CD4-positive, CD25-positive, alpha-beta regulatory T cell (primary cell): Measurements from ENCODE around the gene SERPING1. TPM values are rescaled to one million over a fixed set of nuclear protein-coding genes. Genes with fewer than 3 reads are reported as not detected.
A peak's percentile ranks its signal among the peaks of the same experiment; 100 is the strongest.

Experiments
- ATAC-seq, 2 donors: fragments of 150-1000 bp; cut with Tn5 transposase; one replicate each; pipeline ENCODE4 v1.10.0; 2021; ENCODE audit warnings: low read depth in 2 of 2, moderate number of reproducible peaks in 2 of 2, moderate library complexity in 1 of 2
- DNase-seq, 3 donors: peaks; one replicate each; pipeline versions ENCODE4 v3.0.0 to v3.0.0-alpha.2; 2012 to 2022; ENCODE audit warnings: mixed read lengths in 1 of 3
- H3K27ac ChIP-seq: one replicate; pipeline ENCODE4 v1.7.0; 2013; ENCODE audit warnings: mild to moderate bottlenecking, low read length; ENCODE audit not compliant: insufficient read depth, poor library complexity, severe bottlenecking
- H3K27me3 ChIP-seq: one replicate; pipeline ENCODE4 v1.7.0; 2013; ENCODE audit warnings: low read length; ENCODE audit not compliant: control insufficient read depth, insufficient read depth
- H3K36me3 ChIP-seq: one replicate; pipeline ENCODE4 v1.7.0; 2013; ENCODE audit warnings: mild to moderate bottlenecking, low read length, moderate library complexity; ENCODE audit not compliant: control insufficient read depth, insufficient read depth
- H3K4me1 ChIP-seq: 2 replicates; pipeline ENCODE4 v1.7.0; 2013; ENCODE audit warnings: mild to moderate bottlenecking, low read length; ENCODE audit not compliant: insufficient read depth, control insufficient read depth, poor library complexity, severe bottlenecking
- H3K4me3 ChIP-seq: one replicate; pipeline ENCODE4 v1.7.0; 2013; ENCODE audit warnings: low read depth, mild to moderate bottlenecking, low read length, moderate library complexity
- H3K9me3 ChIP-seq, 2 experiments: 1 replicate in 1 of 2; 2 replicates in 1 of 2; pipeline ENCODE4 v1.7.0; 2013; ENCODE audit warnings: low read length in 2 of 2, mild to moderate bottlenecking in 1 of 2, moderate library complexity in 1 of 2; ENCODE audit not compliant: control insufficient read depth in 2 of 2
- H3K27ac Mint-ChIP-seq, 3 donors: one replicate each; pipeline ENCODE4 v1.8.0; 2020 to 2022; ENCODE audit warnings: mild to moderate bottlenecking in 3 of 3, mixed read lengths in 3 of 3, moderate library complexity in 2 of 3
- H3K27me3 Mint-ChIP-seq: one replicate; pipeline ENCODE4 v1.8.0; 2022; ENCODE audit warnings: mild to moderate bottlenecking, mixed read lengths
- H3K36me3 Mint-ChIP-seq: one replicate; pipeline ENCODE4 v1.8.0; 2020; ENCODE audit warnings: mixed read lengths
- H3K4me1 Mint-ChIP-seq, 4 donors: one replicate each; pipeline ENCODE4 v1.8.0; 2020 to 2022; ENCODE audit warnings: mixed read lengths in 4 of 4, mild to moderate bottlenecking in 1 of 4
- H3K4me3 Mint-ChIP-seq, 4 donors: one replicate each; pipeline ENCODE4 v1.8.0; 2020 to 2022; ENCODE audit warnings: mild to moderate bottlenecking in 4 of 4, mixed read lengths in 4 of 4, moderate library complexity in 3 of 4
- H3K9me3 Mint-ChIP-seq, 7 donors: one replicate each; pipeline ENCODE4 v1.8.0; 2020 to 2022; ENCODE audit warnings: mixed read lengths in 7 of 7, mild to moderate bottlenecking in 3 of 7, moderate library complexity in 2 of 7
- polyA plus RNA-seq, 4 donors: library from polyadenylated mRNA; unstranded; fragments of 300-500 nt; fragmentation: Illumina TruSeq; gene quantifications; one replicate each; pipeline ENCODE4 v1.2.3, GENCODE V29; 2021
- total RNA-seq: library from RNA; stranded (reverse); gene quantifications from one replicate; pipeline ENCODE4 v1.2.3, GENCODE V29; 2022

SERPING1 gene
- total RNA-seq (1.1 TPM), polyA plus RNA-seq (not detected)

GRCh38 chr11:57597461-57597915 is at the start of gene SERPING1:
Gene SERPING1, plus strand, starts transcription at chr11:57597685. Its CDS starts 586 bp downstream, at chr11:57598271.
- Mint-ChIP-seq H3K27ac (no peak within 1 kb of the TSS), H3K36me3 (no peaks in the 10 kb centered on the region), H3K9me3 (peaks cover 0 to 7% (median 0%) of the 10 kb centered on the region in 7 donors), H3K4me3 (peak within 1 kb of the TSS in 1 of 4 donors; percentile 41), H3K27me3 (peaks cover 38% of the 10 kb centered on the region), H3K4me1 (no peaks in the 10 kb centered on the region)
- ATAC-seq (no peak), DNase-seq (no peak)
- H3K36me3 ChIP-seq: no peaks in the 10 kb centered on the region
- no peaks in the 10 kb centered on the region for H3K9me3 ChIP-seq
- H3K27ac ChIP-seq: no peak within 1 kb of the TSS
- peaks cover 17% of the 10 kb centered on the region for H3K27me3 ChIP-seq
- no peaks in the 10 kb centered on the region for H3K4me1 ChIP-seq
- no peak within 1 kb of the TSS for H3K4me3 ChIP-seq

GRCh38 chr11:57547854-57548377 is 49.6 kb upstream of the SERPING1 start:
- H3K27ac Mint-ChIP-seq: peak overlapping the region; percentile 44 to 59 (median 57)
- Histone ChIP-seq H3K9me3 (no peaks in the 10 kb centered on the region), H3K27me3 (no peaks in the 10 kb centered on the region), H3K36me3 (peaks cover 39% of the 10 kb centered on the region), H3K4me3 (no peak overlapping the region), H3K4me1 (no peaks in the 10 kb centered on the region), H3K27ac (no peak overlapping the region)
- no peaks in the 10 kb centered on the region for H3K27me3 Mint-ChIP-seq
- H3K9me3 Mint-ChIP-seq: no peaks in the 10 kb centered on the region
- H3K36me3 Mint-ChIP-seq: peaks cover 25% of the 10 kb centered on the region
- ATAC-seq: peak; percentile 19 to 47
- peaks cover 0 to 5% (median under 1%) of the 10 kb centered on the region in 4 donors for H3K4me1 Mint-ChIP-seq
- no peak for DNase-seq
- no peak overlapping the region for H3K4me3 Mint-ChIP-seq

- H3K4me1 ChIP-seq: no peaks in the 10 kb centered on the region
- no peak for DNase-seq
- peaks cover 59% of the 10 kb centered on the region for H3K36me3 ChIP-seq
- no peaks in the 10 kb centered on the region for H3K27me3 Mint-ChIP-seq
- no peaks in the 10 kb centered on the region for H3K27me3 ChIP-seq
- no peaks in the 10 kb centered on the region for H3K9me3 Mint-ChIP-seq
- H3K27ac ChIP-seq: no peak overlapping the region
- H3K4me1 Mint-ChIP-seq: peaks cover 0 to 5% (median 1%) of the 10 kb centered on the region in 4 donors
- peaks cover 26% of the 10 kb centered on the region for H3K36me3 Mint-ChIP-seq
- no peak for ATAC-seq
- H3K4me3 Mint-ChIP-seq: no peak overlapping the region
- H3K4me3 ChIP-seq: no peak overlapping the region
- no peak overlapping the region for H3K27ac Mint-ChIP-seq
- no peaks in the 10 kb centered on the region for H3K9me3 ChIP-seq
Observed at GRCh38 chr11:57549983-57550382, 47.5 kb upstream of the SERPING1 start.

- Mint-ChIP-seq H3K27ac (peak overlapping the region in 2 of 3 donors; percentile 31 to 60), H3K4me3 (no peak overlapping the region), H3K4me1 (peaks cover 0 to 7% (median 3%) of the 10 kb centered on the region in 4 donors), H3K27me3 (no peaks in the 10 kb centered on the region), H3K9me3 (no peaks in the 10 kb centered on the region), H3K36me3 (peaks cover 31% of the 10 kb centered on the region)
- no peak for DNase-seq
- Histone ChIP-seq H3K27me3 (no peaks in the 10 kb centered on the region), H3K36me3 (peaks cover 77% of the 10 kb centered on the region), H3K4me1 (no peaks in the 10 kb centered on the region), H3K27ac (no peak overlapping the region), H3K9me3 (no peaks in the 10 kb centered on the region), H3K4me3 (no peak overlapping the region)
- ATAC-seq: no peak
Observed at GRCh38 chr11:57551941-57552340, 45.5 kb upstream of the SERPING1 start.

- no peaks in the 10 kb centered on the region for H3K9me3 Mint-ChIP-seq
- Histone ChIP-seq H3K9me3 (no peaks in the 10 kb centered on the region), H3K4me3 (no peak overlapping the region), H3K27ac (no peak overlapping the region), H3K27me3 (no peaks in the 10 kb centered on the region), H3K36me3 (peaks cover 82% of the 10 kb centered on the region), H3K4me1 (no peaks in the 10 kb centered on the region)
- ATAC-seq (no peak), DNase-seq (no peak)
- H3K36me3 Mint-ChIP-seq: peaks cover 31% of the 10 kb centered on the region
- peak overlapping the region in 2 of 3 donors; percentile 60 to 63 for H3K27ac Mint-ChIP-seq
- peaks cover 0 to 7% (median 3%) of the 10 kb centered on the region in 4 donors for H3K4me1 Mint-ChIP-seq
- H3K4me3 Mint-ChIP-seq: no peak overlapping the region
- no peaks in the 10 kb centered on the region for H3K27me3 Mint-ChIP-seq
Observed at GRCh38 chr11:57552479-57552878, 45.0 kb upstream of the SERPING1 start.

- Histone ChIP-seq H3K9me3 (no peaks in the 10 kb centered on the region), H3K4me3 (no peak overlapping the region), H3K27me3 (no peaks in the 10 kb centered on the region), H3K36me3 (peaks cover 92% of the 10 kb centered on the region), H3K4me1 (no peaks in the 10 kb centered on the region), H3K27ac (no peak overlapping the region)
- no peaks in the 10 kb centered on the region for H3K9me3 Mint-ChIP-seq
- H3K4me1 Mint-ChIP-seq: peaks cover 0 to 10% (median 5%) of the 10 kb centered on the region in 4 donors
- peak overlapping the region in 1 of 4 donors; percentile 2 for H3K4me3 Mint-ChIP-seq
- peak overlapping the region in 1 of 3 donors; percentile 33 for H3K27ac Mint-ChIP-seq
- DNase-seq: no peak
- no peak for ATAC-seq
- H3K27me3 Mint-ChIP-seq: no peaks in the 10 kb centered on the region
- H3K36me3 Mint-ChIP-seq: peaks cover 27% of the 10 kb centered on the region
Observed at GRCh38 chr11:57555393-57555792, 42.1 kb upstream of the SERPING1 start.

GRCh38 chr11:57556041-57556440 is 41.4 kb upstream of the SERPING1 start:
- H3K4me1 ChIP-seq: no peaks in the 10 kb centered on the region
- no peak for DNase-seq
- Mint-ChIP-seq H3K4me1 (peaks cover 3 to 15% (median 7%) of the 10 kb centered on the region in 4 donors), H3K27ac (no peak overlapping the region), H3K36me3 (peaks cover 29% of the 10 kb centered on the region), H3K9me3 (no peaks in the 10 kb centered on the region), H3K4me3 (no peak overlapping the region), H3K27me3 (no peaks in the 10 kb centered on the region)
- H3K36me3 ChIP-seq: peaks cover 89% of the 10 kb centered on the region
- H3K27ac ChIP-seq: no peak overlapping the region
- ATAC-seq: no peak
- H3K27me3 ChIP-seq: no peaks in the 10 kb centered on the region
- no peak overlapping the region for H3K4me3 ChIP-seq
- no peaks in the 10 kb centered on the region for H3K9me3 ChIP-seq

GRCh38 chr11:57560146-57560545 is 37.3 kb upstream of the SERPING1 start:
- H3K9me3 Mint-ChIP-seq: no peaks in the 10 kb centered on the region
- Histone ChIP-seq H3K27ac (no peak overlapping the region), H3K4me3 (no peak overlapping the region), H3K36me3 (peaks cover 62% of the 10 kb centered on the region), H3K27me3 (no peaks in the 10 kb centered on the region), H3K9me3 (no peaks in the 10 kb centered on the region), H3K4me1 (peaks cover 23% of the 10 kb centered on the region)
- H3K36me3 Mint-ChIP-seq: peaks cover 29% of the 10 kb centered on the region
- DNase-seq (no peak), ATAC-seq (no peak)
- H3K4me3 Mint-ChIP-seq: no peak overlapping the region
- no peak overlapping the region for H3K27ac Mint-ChIP-seq
- no peaks in the 10 kb centered on the region for H3K27me3 Mint-ChIP-seq
- H3K4me1 Mint-ChIP-seq: peaks cover 13 to 53% (median 33%) of the 10 kb centered on the region in 4 donors
